HTERT RPE-1 (cell line): ENCODE data around the gene CDK6.

Source experiments
- in situ Hi-C: fragments of 300-500 bp; cut with MboI; formaldehyde crosslinking; loops from 4 replicates; pipeline ENCODE4 v1.14.3; 2020; ENCODE audit warnings: low sequenced_read_pairs

CDK6 gene

DNA sequence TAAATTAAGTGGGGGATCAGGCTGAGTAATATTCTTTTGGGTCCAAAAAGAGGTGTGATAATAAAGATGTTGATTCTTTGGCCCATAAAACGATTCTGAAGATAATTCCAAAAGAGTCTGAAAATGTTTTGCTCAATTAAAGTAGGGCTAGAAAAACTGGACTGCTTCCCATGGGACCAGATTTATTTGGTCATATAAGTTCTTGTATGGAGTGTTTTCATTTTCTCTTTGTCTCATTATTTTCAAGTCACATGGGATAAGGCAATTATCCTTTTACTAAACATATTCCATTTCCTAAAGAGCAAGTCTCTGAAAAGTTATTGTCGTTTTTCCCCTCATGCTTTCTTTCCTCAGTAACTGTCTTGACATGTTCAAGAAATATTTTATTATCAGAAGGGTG, 41.5 kb downstream of the CDK6 start:
- in situ Hi-C loops = no loop called here

DNA sequence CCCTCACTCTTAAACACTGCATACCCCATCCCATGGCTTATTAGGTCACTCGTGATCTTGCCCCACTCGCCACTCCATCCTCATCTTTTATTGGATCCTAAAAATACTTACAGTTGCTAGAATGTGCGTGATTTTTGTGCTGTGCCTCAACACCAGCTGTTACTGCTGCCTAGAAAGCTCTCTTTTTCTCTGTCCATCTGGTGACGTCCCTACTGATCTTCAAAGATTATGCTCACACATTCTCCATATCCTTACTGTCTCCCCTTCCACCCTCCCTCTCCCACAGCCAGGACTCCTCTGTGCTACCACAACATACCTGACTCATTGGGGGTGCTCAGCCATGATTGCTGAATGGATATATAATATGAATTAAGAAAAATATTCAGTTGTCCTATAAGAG, 42.0 kb downstream of the CDK6 start:
- in situ Hi-C loops = no loop called here

DNA sequence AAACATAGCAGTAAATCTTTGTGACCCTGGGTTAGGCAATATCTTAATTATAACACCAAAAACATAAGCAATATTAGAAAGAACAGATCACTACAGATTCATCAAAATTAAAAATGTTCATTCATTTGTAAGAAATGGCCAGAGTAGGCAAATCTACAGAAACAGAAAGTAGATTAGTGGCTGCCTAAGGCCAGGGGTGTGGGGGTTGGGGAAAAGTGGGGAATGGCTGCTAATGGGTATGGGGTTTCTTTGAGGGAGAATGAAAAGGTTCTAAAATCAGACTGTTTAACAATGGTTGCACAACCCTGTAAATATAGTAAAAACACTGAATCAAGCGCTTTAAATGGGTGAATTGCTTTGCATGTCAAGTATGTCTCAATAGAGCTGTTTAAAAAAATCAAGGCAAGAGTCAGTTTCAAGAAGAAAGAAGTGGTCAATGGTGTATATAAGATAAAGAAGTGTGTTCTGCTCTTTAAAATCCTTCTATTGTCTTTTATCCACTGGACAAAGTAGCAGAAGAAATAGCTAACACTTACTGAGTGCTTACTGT, 42.6 kb downstream of the CDK6 start:
- in situ Hi-C loops = no loop called here

DNA sequence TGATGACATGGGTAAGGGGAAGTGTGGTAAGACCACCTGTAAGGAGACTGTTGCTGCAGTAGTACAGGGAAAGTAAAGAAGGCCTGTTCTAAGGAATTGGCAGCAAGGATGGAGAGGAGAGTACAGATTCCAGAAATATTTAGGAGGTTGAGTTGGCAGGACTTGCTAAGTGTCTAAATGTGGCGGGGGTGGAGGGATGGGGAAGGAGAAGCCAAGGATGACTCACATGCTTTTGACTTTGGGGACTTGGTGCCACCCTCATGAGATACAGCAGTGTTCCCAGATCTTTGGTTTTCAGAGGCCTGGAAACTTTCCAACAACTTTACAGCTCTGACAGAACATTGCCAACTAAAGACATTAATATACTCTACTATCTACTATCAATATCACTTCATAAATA, 45.4 kb downstream of the CDK6 start:
- in situ Hi-C loops = no loop called here

DNA sequence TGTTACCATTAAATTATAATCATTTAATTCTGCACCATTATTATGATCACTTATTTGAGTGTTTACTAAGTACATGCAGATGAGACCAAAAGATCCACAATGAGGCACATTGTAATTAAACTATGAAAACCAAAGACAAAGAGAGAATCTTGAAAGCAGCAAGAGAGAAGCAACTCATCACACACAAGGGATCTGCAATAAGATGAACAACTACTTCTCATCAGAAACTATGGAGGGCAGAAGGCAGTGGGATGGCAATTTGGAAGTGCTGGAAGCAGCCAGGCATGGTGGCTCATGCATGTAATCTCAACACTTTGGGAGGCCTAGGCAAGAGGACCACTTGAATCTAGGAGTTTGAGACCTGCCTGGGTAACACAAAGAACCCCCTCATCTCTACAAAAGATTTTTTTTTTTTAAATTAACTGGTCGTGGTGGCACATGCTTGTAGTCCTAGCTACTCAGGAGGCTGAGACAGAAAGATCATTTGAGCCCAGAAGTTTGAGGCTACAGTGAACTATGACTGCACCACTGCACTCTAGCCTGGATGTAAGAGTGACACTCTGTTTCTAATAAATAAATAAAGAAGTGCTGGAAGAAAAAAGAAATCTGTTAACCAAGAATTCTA, 47.7 kb downstream of the CDK6 start:
- in situ Hi-C loops = no loop called here

DNA sequence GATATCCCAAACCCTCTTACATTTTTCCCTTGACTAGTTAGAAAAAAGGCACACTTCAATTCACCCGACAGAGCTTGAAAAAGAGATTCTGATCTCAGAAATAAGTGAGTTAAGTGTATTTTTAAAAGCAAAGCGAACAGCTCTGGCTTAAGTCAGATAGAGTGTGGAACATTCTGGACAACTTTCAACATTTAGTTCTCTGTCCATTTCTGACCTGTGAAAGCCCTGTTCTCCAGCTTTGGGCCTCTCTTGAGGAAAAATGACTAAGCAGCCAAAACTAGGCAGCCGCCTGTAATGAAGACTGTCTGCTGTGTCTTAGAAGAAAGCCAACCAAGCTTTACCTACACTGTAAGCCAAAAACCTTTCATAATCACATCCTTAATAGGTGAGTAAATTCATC, 50.5 kb downstream of the CDK6 start:
- in situ Hi-C loops = no loop called here

DNA sequence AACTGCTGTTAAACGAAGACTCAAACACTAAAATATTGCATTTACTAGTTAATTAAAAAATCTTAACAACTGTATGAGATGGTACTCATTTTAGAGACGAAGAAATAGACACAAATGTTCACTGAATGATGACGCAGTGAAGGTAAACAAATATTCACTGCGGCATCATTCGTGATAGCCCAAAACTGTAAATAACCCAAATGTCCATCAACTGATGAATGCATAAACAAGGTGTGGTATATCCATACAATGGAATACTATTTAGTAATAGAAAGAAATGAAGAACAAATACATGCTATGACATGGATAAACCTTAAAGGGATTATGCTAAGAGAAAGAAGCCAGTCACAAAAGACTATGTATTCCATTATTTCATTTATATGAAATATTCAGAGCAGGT, 51.4 kb downstream of the CDK6 start:
- in situ Hi-C loops = no loop called here

DNA sequence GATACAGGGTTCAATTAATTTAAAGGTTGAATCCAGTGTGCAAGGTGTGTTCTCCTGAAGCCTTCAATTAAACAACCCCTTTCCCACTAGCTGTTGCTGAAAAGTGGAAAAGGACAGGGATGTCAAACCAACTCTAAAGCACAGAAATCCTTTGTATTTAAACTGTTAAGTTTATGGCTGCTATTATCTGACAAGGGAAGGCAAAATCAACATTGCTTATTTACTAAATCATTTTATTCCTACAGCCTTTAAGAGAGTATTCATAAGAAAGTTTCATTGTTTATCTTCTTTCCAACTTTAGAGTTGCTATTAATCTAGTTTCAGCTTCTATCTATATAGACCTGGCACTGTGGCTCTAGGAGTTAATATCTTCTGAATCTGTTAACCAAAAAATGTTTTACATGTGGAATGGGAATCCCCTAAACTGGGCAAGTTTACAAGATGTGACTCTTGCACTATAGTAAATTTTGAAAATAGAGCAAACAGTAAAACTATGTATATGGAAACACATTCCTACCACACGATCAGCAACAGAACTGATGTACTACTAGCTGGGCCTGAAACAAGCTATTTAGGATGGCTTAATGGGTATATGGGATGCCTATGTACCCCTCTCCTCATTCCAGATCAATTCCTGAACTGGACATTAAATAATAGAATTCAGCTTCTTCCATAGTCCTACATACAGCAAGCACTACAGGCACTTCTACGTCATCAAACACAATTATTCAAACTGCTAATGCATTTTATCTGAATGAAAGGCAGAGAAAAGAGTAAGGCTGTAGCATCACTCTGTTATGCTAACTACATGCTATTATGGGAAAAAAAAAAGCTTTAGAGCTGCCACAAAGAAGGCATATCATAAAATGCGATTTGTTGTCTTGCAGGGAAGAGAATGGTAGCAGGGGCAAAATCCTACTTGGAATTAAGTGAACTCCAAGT, 52.8 kb downstream of the CDK6 start:
- in situ Hi-C loops = no loop called here

DNA sequence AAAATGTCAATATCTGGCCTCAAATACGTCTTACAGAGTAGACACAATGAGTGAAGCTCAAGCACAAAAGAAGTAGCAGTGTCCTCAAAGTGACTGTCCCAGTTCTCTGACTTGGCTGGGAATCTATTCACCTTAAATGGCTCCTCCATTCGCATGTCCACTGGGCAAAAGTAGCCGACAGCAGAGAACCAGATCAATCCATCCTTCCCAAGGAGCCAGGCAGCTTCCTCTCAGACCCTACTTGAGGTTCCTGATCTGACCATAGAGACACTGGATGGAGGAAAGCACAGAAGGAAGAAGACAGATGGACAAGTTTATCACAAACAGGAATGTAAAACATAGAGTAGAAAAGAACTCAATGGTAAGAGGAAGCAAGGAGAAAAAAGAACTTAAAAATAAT, 53.5 kb downstream of the CDK6 start:
- in situ Hi-C loops = no loop called here

DNA sequence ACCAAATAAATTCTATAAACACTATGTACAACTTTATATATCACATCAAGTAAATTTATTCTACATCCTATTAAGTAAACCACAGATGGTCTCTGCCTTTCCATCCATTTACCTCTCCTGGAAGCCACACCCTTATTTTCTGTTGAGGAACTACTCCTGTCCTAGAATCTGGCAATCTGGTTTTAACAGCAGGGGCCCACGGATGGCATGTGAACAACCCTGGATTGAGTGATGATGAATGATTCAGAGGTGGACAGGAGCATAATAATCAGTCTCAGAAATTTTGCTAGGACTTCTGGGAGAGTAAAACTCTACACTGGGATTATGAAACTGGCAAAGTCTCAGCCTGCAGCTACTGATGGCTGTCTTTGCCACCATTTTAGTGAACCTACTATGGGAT, 54.1 kb downstream of the CDK6 start:
- in situ Hi-C loops = no loop called here

DNA sequence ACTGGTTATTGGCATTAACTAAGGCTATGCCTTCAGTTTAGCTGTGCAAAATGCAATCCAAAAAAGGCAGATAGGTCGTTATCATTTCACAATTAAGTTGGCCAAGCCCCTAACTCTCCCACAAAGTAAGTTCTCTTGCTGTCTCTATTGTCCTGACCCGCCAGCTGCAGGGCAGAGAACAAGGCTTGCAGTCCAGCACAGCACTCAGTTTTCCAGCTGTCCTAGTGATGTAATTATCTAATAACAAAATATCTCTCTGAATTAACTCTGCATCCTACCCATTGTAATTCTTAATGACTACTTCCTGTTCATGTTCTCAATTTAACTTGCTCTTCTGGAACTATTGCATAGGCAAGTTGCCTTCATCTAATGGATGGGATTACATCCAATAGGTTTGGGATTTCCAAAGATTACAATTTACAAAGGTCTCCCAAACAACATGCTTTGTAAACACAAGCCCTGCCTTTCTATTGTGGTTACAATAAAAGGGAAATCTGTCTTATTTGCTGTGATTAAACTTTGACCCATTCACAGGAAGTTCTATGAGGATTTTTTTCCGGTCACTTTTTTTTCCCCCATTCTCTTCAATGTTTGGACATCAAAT, 55.2 kb downstream of the CDK6 start:
- in situ Hi-C loops = no loop called here

DNA sequence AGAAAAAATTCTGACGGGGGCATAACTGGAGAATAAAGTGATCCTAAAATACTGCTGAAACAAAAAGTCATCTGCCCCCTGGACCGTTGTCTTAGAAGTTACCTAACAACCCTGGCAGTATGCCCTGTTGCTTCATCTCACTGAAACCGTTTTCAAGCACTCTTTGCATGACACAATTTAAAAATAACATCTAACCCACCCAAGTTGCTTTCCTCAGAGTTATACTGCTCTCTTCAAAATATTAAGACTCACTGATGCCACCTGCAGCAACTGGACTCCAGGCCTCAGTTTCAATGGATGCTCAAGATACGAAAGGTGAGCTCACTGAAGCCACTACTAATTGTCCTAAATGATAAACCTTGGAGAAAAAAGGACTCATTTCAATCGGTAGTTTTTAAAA, 57.4 kb downstream of the CDK6 start:
- in situ Hi-C loops = no loop called here

DNA sequence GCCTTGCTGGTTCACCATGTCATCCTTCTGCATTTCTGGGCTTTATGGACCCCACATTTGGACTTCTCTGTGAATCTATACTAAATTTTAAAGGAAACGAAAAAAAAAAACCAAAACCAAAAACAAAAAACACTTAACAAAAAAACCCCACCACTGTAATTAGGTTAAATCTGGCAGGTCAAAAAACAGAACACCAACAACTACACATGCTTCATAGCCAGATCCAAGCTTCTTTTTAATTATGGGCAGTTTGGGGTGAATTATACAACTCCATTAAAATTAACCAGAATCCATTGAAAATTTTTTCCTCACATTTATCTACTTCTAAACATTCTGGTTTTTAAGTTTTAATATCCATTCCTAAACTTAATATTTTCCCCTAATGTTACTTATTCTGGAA, 58.4 kb downstream of the CDK6 start:
- in situ Hi-C loops = no loop called here

DNA sequence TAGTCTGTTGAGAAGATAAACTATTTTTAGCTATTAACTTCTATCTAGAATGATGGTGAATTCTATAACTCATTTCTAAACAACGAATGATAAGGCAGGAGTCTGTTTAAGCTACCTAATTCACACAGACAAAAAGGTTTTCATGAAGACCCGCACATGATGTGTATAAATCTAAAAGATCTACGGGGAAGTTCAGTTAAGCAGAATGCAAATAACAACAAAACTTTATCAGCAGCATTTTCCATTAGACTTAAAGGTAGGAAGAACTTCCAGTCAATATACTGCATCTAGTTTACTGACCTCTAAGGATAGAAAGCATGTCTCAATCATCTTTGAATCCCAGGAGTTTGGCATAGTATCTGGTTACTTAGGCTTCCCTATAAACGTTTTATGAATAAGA, 62.6 kb downstream of the CDK6 start:
- in situ Hi-C loops = no loop called here

DNA sequence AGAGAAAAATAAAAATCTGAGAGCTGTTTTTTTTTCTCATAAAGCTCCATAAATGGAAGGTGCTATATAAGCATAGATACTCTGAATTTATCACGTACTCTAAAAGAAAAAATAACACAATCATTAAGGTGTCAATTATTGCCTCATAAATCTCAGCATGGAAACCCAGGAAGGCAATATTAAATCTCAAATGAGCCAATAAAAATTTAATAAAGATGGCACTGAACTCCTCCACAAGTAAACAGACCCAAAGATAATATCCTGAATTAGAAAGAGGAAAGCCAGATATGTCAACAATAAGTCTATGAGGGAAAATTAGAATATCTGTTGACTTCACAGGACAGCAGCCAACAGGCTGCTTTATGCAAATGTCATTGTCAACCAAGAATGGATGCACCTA, 66.5 kb downstream of the CDK6 start:
- in situ Hi-C loops = no loop called here

DNA sequence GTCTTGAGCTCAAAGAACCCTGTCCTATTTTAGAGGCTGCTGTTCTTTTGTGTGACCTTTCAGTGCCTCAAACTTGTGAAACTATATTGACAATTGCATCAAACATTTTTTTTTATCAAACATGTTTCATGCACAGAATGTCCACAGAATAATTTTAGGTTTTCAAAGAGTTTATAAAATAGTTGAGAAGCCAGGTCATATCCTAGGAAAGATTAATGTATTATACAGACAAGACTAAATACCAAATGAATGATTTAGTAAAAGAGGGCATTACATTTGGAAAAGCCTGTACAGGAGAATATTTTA, 67.0 kb downstream of the CDK6 start:
- in situ Hi-C loops = no loop called here

DNA sequence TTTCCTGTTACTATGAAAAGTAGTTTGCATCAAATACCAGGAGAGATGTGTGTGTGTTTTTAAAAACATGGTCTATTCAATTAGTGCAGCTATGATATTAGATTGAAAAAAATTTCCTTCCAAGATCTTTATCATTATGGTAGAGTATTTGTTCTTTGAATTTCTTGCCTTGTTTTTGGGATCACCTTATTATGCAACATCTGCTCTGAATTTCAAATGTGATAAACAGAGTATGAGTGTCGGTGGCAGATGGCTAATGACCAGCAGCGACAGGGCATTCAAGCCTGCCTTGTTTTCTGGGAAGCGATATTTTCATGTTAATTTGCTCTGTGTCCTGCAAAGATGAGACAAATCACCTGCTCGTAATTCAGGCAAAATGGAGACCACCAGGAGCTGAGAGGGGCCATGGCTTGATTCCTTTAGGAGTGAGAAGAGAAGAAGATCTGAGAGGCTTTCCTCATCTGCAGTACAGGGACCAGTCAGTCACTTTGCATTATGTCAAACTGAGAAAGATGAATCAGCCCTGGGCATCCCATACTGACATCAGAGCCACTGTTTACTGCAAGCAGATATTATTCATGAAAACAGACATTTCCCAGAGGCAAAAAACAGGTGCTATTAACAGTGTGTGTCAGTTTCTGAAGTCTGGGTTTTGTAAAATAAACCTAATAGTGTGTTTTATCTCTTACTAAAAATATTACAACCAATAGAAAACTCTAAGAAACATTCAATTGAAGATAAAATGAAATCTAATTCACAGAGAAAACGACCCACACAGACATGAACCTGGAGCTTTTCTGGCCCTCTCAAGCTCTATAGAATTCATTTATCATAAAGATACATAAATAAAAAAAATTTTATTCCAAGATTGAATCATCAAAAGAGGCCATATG, 67.6 kb downstream of the CDK6 start:
- in situ Hi-C loops = no loop called here

DNA sequence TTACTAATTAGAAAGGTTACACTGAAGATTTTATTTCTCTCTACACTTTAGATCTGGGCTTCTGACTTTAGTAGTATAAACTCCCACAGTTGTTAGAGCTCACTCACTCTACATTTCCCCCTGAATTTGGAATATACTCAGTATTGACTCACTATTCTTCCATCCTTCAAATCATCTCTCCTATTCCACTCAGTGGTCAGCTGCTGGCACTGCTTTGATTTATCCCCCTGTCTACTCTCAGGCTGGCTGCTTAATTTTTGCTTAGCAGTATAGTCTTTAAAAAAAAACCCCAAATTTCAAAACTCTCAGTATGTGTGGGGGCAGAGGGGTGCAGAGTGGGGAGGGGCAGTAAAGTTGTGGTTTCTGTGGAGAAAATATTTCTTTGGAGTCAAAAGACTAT, 68.9 kb downstream of the CDK6 start:
- in situ Hi-C loops = no loop called here

DNA sequence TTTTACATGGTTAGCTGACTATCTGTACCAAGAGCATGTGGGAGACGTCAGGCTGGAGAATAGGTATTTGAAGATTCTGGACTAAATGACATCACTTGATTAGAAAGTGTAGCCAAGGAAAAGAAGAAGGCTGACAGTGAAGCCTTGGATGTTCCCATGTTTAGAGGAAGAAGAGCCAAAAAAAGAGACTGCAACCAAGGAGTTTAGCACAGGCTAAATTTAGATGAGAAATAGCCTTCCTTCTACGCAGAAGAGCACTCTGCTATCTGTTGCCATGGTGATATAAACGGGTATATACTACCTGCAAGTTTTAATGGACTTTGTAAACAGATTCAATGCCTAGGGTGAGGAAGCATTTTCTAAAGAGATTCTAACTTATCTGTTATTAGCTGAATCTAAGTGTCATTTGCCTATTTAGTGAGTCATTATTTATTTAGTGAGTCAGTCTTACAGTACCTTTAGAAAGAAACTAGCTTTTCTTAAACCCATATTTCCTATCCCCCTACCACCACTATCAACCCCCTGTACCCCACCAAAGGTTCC, 69.8 kb downstream of the CDK6 start:
- in situ Hi-C loops = no loop called here

DNA sequence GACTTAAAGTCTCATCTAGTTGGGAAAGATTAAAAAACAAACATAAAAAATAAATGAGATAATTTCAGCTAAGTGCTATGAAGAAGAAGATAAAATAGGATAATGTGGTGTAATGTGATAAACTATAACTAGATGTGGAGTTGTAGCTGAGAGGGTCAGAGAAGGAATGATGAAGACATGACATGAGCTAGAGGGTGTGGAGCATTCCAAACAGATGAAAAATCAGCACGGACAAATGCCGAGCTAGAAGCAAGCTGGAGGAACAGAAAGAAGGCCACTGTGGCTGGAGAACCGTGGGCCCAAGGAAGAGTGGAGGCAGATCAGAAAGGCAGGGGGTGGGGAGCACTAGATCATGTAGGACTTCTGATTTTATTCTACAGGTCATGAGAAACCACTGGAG, 70.6 kb downstream of the CDK6 start:
- in situ Hi-C loops = no loop called here
